Measurements from ENCODE around the gene FAM110A.
"Not testable (repeated sequence)": the region's sequence is repeated elsewhere in the genome, so short reads cannot be mapped to it uniquely, and the experiment has no call there.

Gene FAM110A

GRCh38 chr20:845226-845868 is 11.8 kb downstream of the FAM110A start:
- no peak for DNase-seq

DNA sequence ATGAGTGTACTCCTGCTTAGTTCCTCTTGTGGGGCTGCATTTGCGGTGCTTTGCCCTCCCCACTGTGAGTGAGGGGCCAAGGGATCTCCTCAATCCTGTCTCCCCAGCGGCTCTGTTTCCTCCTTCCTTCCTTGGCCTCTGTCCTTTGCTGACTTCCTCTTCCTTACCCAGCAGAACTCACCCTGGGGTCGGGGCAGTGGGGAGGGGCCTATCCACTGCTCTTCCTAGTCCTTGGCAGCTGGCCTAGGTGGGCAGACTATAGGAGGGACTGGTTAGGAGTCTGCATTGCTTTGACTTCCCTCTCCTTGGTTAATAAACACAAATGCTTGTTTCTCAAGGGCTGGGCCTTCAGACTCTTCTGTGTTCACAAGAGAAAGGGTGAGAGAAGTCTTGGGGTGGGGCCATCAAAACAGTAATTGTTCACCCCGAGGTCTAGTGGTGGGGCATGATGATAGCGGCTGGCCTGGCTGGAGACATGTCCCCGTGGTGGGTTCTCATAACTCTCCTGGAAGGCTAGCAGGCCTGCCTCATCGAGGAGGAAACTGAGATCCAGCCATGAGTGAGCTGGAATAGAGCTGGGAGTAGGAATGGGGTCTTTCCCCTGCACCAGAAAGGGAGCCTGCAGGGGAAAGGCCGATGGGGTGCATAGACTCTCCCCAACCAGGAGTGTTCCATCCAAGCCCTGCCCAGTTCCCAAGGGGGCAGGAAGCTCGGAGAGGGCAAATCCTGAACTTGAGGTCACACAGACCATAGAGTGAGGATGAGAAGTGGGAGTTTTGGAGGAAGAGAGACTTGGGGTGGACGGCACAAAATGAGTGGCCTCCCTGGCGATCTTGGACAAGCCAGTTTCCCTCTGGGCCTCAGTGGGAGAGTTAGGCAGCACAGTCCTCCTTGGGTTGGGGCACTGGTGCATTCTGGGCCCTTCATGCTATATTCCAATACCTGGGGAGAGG is 12.7 kb downstream of the FAM110A start:
- DNase-seq, result no peak

GRCh38 chr20:846894-847278 is 13.4 kb downstream of the FAM110A start:
- peak; percentile 65 for DNase-seq

GRCh38 chr20:848193-848592 is 14.7 kb downstream of the FAM110A start:
- no peak for DNase-seq

GRCh38 chr20:848731-849130 is 15.2 kb downstream of the FAM110A start:
- not testable (repeated sequence) for DNase-seq

DNA sequence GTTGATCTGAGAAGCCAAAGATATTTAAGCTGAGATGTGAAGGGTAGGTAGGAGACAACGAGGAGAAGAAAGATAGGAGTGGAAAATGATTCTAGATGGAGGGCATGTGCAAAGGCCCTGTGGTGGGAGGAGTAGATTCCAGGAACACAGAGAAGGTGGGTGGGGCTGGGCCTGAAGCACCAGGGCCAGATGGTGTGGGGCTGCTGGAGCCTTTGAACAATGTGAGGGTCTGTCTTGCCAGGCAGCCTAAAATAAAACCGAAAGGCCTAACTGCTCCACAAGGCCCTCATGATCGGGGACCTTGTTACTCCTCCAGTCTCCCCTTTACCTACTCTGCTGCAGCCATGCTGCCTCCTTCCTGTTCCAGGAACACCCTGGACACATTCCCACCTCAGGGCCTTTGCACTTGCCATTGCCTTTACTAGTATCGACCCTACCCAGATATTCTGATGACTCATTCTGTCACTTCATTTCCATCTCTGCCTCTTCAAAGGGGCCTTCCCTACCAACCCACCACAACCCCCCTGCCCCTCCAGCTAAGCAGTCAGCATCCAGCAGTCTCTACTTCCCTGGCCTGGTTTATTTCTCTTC is 20.0 kb downstream of the FAM110A start:
- no peak for DNase-seq

- no peak for DNase-seq
These were observed 21.1 kb downstream of the FAM110A start for GRCh38 chr20:854601-855000.

- no peak for DNase-seq
These were observed 22.2 kb downstream of the FAM110A start for GRCh38 chr20:855466-856360.

DNA sequence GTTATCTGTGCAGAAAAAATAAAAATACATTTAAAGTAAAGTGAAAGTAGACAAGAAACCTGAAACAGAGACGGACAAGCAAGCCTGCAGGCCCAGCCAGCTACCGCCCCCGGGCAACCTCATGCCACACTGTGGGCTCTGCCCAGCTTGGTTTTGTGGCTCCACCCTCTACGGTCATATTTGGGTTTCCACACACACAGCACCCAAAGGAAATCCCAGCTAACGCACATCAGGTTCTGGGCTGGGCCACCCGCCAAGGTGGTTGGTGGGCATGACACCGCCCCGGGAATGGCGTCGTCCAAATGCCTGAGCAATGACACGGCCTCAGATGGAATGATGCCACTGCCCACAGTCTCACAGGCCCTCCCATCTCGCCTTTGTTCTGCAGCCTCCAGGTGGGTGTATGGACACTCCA is 22.9 kb downstream of the FAM110A start:
- peak; percentile 65 for DNase-seq

- no peak for DNase-seq
These were observed 24.5 kb downstream of the FAM110A start for GRCh38 chr20:858011-858410.

- no peak for DNase-seq
These were observed 26.3 kb downstream of the FAM110A start for GRCh38 chr20:859751-860231.

DNA sequence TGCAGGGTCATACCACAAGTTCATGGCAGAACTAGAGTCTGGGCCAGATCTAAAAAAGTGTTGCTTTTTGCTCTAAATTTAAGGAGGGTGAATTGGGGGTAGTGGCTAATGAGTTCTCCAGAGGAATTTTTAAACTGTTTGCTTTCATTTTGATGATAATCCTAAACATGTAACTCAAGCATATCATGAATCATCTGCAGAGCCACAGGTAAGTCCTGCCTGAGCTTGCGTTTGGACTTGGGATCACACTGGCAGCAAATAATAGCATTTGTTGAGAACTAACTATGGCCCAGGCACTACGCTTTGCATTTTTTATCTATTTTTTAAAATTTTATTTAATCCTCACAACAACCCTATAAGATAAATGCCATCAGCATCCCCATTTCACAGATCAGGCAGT is 27.4 kb downstream of the FAM110A start:
- DNase-seq, result no peak

DNA sequence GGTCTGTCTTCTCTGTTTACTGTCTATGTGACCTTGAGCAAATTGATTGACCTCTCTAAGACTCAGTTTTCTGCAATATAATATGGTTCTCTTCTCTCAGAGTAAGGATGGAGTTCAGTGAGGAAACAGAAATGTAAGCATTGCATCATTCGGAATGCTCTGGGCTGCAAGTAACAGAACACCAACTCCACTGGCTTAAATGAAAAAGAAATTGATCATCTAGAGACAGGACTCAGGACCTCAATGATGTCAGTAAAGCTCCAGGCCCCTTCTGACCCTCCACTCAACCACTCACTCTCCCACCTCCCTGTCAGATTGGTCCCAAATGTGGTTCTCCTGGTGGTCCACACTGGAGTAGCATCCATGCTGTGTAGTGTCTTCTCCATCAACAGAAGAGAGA is 31.9 kb downstream of the FAM110A start:
- no peak for DNase-seq

DNA sequence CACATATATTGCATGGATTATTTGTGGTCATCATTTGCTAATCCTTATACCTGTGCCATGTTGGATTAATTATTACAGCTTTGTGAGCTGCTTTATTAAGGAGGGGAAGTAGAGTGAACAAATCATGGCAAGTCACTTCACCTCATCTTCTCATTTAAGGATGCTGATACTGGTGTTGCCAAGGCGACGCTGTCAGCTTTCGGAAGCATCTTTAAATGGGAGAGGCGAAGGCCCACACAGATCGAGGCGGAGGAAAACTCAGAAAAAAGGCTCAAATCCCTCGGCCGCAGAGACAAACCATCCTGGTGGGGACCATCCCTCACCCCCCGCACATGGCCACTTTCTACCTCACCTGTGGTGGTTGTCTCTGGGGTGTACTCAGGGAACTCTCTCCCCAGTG is 34.8 kb downstream of the FAM110A start:
- no peak for DNase-seq

- no peak for DNase-seq
These were observed 36.1 kb downstream of the FAM110A start for GRCh38 chr20:869606-870005.

DNA sequence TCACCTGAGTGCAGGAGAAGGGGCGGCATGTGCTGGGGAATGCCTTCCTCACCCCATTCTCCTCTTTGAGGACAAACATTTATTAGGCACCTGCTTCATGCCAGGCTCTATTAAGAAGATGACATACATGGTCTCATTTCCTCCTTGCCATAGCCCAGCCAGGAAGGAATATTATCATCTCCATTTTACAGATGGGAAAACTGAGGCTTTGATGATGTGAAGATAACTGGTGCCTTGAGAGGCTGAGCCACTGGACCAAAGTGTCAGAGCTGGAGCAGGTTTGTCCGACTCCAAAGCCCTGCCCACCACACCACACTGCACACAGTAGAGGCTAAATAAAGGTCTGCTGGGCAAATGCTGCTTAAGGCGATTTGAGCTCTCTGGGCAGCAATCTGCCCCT is 37.2 kb downstream of the FAM110A start:
- no peak for DNase-seq

DNA sequence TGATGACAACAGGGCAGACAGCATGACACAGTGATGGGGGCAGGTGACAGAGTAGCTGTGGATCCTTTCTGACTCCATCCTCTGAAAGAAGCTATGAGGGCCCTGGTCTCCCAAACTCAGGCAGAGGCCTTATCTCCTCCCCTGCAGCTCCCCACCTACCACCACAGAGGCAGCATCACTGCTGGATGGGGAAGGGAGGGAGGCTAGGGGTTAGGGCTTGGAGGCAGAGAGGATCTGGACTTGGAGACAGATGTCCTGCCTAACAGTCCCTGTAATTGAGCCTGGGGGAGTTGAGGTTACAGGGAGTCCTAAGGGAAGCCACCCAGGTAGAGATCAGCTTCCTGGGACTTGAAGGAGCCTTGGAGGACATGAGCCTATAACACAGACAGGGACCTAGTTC is 37.9 kb downstream of the FAM110A start:
- DNase-seq, result no peak

GRCh38 chr20:871948-872347 is 38.4 kb downstream of the FAM110A start:
- DNase-seq, result no peak

- no peak for DNase-seq
These were observed 39.5 kb downstream of the FAM110A start for GRCh38 chr20:872855-873520.

DNA sequence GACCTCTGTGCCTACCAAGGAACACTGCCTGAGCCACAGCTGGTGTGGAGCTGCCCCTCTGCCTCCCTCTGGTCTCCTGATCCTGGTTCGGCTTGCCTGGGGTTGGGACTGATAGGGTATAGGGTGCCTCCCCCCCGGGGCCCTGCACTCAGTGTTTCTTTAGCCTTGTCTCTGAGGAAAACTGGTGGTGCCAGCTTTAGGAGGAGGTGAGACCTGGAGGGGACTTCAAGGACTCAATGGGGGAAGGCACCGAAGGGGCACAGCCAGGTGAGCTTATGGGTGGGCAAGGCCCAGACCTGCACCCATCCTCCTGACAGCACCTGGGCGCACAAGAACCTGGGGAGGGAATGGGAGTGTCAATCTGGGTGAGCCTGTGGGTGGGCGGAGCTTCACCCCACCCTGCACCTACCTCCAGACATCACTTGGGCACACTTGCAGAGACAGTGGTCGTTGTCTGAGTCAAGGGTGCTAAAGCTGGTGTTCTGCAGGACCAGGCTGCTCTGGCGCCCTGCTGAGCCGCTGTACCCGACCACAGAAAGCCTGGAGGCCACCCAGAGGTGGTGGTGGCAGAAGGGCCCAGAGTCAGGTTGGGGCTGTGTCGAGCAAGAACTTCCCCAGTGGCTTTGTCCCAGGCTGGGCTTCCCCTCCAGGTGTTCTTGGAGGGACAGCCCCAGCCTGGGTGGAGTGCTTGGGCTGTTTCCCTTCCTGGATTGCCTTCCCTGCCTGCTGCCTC is 40.5 kb downstream of the FAM110A start:
- DNase-seq, result no peak

DNA sequence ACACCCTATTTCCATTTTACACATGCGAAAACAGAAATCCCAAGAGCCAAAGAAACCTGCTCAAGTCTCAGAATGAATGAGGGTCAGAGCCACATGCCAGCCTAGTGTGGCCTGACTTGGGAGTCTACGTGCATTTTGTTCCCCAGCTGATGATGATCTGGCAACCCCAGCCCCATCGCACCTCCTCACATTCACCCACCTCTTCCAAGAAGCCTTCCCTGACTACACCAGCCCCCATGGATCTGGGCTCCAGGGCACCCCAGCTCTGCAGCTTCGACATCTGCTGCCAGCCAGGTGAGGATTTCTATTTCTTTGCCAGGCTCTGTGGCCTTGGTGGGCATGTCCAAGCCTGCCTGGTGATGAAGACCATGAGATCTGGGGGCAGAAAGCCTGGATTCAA is 41.6 kb downstream of the FAM110A start:
- DNase-seq, result no peak

All from stimulated activated CD4-positive, alpha-beta T cell treated with anti-CD3 and anti-CD28 coated beads, Interleukin-15, amount 100 ng/mL, for 24 hours (primary cell).